Ishikawa (cell line): ENCODE data around the gene OR52I1.
A peak's percentile ranks its signal among the peaks of the same experiment; 100 is the strongest.

Experiments
- CEBPB ChIP-seq: IDR thresholded peaks from 2 replicates; pipeline ENCODE4 v1.6.1; 2012
- CREB1 ChIP-seq: IDR thresholded peaks from 2 replicates; pipeline ENCODE4 v1.6.1; 2012; ENCODE audit warnings: low read depth
- EGR1 ChIP-seq: IDR thresholded peaks from 2 replicates; pipeline ENCODE4 v1.6.1; 2012
- EP300 ChIP-seq: IDR thresholded peaks from 2 replicates; pipeline ENCODE4 v1.6.1; 2012; ENCODE audit warnings: borderline replicate concordance
- FOXM1 ChIP-seq: IDR thresholded peaks from 2 replicates; pipeline ENCODE4 v1.6.1; 2012; ENCODE audit warnings: low read depth, borderline replicate concordance
- NFIC ChIP-seq: IDR thresholded peaks from 2 replicates; pipeline ENCODE4 v1.6.1; 2012
- RAD21 ChIP-seq: IDR thresholded peaks from 2 replicates; pipeline ENCODE4 v1.6.1; 2012; ENCODE audit warnings: low read depth
- TAF1 ChIP-seq: IDR thresholded peaks from 2 replicates; pipeline ENCODE4 v1.6.1; 2012; ENCODE audit warnings: low read depth, mild to moderate bottlenecking
- TCF12 ChIP-seq: IDR thresholded peaks from 2 replicates; pipeline ENCODE4 v1.6.1; 2012; ENCODE audit warnings: low read depth
- TEAD4 ChIP-seq: IDR thresholded peaks from 2 replicates; pipeline ENCODE4 v1.6.1; 2012
- YY1 ChIP-seq: IDR thresholded peaks from 2 replicates; pipeline ENCODE4 v1.6.1; 2012; ENCODE audit warnings: low read depth
- ZBTB7A ChIP-seq: IDR thresholded peaks from 2 replicates; pipeline ENCODE4 v1.6.1; 2012; ENCODE audit warnings: low read depth
- TF ChIP-seq, protein P1 (sequence below): IDR thresholded peaks from 2 replicates; pipeline ENCODE4 v1.6.1; 2012
- TF ChIP-seq, protein P2 (sequence below): IDR thresholded peaks from 2 replicates; pipeline ENCODE4 v1.6.1; 2012; ENCODE audit warnings: low read depth, mild to moderate bottlenecking
- TF ChIP-seq, protein P3 (sequence below): IDR thresholded peaks from 2 replicates; pipeline ENCODE4 v1.6.1; 2012

The OR52I1 gene

DNA sequence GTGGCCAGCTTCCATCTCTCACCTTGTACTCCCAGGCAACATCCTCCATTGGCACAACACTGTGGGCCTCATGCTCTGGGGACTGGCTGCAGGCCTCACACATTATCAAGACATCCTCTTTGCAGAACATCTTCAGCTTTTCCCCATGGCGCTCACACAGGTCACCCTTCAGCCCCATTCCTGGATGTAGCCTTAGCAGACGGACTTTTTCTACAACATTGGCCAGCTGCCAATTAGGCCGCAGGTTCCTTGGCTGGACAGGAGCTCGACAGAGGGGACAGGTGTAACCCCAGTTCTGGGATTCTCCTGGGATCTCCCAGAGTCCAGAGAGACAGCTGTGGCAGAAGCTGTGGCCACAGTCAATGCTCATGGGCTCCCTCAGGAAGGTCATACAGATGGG is 11.2 kb downstream of the OR52I1 start:
- TF ChIP-seq TEAD4 (no peak), YY1 (no peak), CREB1 (no peak), TCF12 (no peak), TAF1 (no peak), EP300 (no peak)

DNA sequence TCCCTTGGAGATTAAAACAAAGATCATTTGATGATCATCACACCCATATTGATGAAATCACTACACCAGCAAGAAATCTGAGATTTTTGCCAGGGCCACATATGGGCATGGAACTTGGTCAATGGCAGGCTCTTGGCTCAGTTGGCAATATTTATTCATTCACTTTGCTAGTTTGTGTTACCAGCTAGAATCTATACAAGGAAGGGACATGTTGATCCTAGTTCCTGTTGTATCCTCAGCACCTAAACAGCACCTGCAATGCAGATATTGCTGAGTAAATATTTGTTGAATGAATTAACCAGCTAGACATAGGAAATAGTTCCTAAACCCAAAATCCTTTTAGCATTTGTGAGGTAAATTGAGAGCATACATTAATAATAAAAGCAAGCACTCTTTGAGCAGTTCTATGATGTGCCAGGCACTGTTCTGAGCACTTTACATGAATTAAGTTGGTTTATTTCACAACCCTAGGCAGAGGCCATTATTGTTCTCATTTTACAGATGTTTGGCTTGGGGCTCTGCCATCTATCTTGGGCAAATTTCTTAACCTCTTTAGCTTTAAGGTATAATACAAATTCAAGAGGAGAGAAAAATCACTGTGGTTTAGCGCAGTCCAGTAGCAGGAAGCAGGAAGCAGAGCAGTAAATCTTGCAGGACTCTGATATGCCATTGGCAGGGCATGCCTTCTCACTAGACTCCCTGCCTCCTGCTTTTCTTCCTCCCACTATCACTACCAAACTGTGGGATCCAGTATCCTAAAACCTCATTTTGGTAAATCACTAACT is 12.6 kb downstream of the OR52I1 start:
- TF ChIP-seq YY1: no peak
- TF ChIP-seq CREB1: no peak

DNA sequence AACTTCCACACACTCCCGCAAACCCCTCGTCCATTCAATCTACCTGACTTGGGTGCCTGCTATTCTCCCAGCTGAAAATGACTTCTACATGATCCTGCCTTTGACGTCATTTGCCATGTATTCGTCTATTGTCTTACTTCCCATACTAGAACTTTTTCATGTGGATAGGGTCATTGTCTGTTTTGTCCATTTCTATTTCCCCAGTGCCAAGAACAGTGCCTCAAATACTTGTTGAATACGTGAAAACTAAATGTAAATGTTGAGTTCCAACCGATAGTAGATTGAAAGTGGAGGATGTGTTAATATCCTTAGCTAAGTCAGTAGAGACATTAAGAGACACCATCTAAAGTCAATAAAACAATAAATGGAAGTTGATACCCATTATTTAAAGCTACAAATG is 13.3 kb downstream of the OR52I1 start:
- TF ChIP-seq TCF12 (no peak), NFIC (no peak), YY1 (no peak), TEAD4 (no peak), EGR1 (no peak), CREB1 (no peak), CEBPB (no peak), RAD21 (no peak), TAF1 (no peak), ZBTB7A (no peak), FOXM1 (no peak), EP300 (no peak)
- TF ChIP-seq, protein P1, sequence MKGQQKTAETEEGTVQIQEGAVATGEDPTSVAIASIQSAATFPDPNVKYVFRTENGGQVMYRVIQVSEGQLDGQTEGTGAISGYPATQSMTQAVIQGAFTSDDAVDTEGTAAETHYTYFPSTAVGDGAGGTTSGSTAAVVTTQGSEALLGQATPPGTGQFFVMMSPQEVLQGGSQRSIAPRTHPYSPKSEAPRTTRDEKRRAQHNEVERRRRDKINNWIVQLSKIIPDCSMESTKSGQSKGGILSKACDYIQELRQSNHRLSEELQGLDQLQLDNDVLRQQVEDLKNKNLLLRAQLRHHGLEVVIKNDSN: no peak
- TF ChIP-seq, protein P2, sequence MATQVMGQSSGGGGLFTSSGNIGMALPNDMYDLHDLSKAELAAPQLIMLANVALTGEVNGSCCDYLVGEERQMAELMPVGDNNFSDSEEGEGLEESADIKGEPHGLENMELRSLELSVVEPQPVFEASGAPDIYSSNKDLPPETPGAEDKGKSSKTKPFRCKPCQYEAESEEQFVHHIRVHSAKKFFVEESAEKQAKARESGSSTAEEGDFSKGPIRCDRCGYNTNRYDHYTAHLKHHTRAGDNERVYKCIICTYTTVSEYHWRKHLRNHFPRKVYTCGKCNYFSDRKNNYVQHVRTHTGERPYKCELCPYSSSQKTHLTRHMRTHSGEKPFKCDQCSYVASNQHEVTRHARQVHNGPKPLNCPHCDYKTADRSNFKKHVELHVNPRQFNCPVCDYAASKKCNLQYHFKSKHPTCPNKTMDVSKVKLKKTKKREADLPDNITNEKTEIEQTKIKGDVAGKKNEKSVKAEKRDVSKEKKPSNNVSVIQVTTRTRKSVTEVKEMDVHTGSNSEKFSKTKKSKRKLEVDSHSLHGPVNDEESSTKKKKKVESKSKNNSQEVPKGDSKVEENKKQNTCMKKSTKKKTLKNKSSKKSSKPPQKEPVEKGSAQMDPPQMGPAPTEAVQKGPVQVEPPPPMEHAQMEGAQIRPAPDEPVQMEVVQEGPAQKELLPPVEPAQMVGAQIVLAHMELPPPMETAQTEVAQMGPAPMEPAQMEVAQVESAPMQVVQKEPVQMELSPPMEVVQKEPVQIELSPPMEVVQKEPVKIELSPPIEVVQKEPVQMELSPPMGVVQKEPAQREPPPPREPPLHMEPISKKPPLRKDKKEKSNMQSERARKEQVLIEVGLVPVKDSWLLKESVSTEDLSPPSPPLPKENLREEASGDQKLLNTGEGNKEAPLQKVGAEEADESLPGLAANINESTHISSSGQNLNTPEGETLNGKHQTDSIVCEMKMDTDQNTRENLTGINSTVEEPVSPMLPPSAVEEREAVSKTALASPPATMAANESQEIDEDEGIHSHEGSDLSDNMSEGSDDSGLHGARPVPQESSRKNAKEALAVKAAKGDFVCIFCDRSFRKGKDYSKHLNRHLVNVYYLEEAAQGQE: no peak
- TF ChIP-seq, protein P3, sequence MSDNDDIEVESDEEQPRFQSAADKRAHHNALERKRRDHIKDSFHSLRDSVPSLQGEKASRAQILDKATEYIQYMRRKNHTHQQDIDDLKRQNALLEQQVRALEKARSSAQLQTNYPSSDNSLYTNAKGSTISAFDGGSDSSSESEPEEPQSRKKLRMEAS: no peak

DNA sequence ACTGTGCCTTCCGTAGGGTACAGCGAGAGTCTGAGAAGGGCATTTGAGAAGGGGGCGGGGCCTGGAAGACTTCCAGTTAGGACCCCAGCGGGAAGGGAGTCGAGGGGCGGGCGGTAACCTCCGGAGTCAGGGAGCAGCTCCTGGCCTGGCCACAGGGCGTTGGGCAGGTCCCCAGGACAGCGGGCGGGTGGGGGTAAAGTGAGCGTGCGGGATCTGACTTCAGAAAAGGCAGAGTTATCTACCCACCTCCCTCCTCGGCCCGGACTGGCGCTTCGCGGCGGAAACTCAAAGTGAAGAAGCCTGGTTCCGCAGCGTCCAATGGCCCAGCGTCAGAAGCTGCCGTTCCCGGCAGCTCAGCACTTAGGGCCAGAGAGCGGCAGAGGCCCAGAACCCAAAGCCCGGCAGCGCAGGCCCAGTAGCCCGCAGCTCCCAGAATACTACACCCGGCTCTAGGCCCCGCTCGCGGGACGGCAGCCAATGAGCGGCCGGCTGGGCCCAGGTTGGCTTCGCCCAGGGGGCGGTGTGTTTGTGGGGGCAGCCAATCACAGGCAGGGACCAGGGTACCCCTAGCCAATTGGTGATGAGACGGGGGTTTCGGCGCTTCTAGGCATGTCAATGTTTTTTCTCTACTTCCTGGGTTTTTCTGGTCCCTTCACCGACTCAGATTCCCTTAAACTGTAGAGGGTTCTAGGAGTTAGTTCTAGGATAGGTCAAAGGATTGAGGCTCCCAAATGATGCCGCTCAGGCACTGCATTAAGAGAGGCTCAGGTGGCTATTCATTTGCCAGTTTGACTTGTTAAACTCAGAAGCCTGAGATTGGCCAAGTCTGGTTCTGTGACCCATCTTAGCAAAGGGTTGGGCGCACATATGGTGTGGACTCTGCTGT is 14.2 kb downstream of the OR52I1 start, which contains the start of gene TRIM68:
TRIM68 (minus strand) TSS at position 451 of the 886 bp plus-strand sequence. CDS start 2,727 bp downstream, outside the sequence.
- peak; percentile 50; the same call in 1 of the 2 replicates for TF ChIP-seq TAF1
- TF ChIP-seq, protein P3: peak; percentile 18; the same call in 1 of the 2 replicates
- no peak for TF ChIP-seq EP300

DNA sequence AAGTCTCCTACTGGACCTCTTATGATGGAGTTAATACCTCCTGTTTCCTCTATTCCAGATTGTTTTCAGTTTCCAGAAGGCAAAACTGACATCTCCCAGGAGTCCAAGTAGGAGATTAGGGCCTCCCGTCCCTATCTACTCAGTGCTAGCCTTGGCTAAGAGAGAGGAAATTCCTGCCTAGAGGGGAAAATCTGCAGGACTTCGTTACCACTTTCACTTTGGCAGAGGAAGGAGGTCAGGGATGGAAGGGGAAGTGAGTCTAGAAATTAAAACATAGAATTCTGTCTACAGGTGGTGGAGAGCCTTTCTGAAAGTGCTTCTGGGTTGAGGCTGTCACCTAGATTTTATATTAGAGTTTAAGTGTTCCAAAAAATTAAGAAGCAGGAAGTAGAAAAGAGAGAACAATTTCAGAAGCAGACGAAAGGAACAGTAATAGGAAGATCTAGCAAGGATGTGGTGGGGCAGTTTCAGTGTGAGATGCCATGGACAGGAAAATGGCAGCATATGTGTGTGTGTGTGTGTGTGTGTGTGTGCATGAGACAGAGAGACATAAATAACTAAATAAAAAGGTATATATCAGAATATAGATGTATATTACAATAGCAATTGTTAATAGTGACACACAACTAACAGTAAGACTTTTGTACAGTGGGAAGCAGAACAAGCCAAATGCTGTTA is 16.6 kb downstream of the OR52I1 start:
- TF ChIP-seq, protein P1: no peak

DNA sequence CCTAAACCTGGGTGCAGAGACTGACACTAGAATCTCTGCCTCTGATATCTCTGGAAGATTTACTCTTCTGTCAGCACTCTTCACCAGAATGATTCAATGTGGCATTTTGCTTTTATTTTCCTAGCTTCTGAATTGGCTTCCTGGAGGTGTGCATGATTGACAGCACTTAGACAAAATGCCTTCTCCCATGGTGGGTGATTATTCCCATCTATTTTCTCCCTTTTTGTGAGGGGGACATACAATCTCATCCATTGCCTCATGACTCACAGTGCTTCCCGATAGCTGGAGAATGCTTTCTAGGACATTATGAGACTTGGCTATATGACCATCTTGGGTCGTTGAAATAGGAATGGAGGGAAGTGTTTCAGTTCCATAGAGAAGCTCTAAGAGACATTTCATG is 18.1 kb downstream of the OR52I1 start:
- no peak for TF ChIP-seq TEAD4
- TF ChIP-seq, protein P2: no peak
